ENCODE results near the gene VCAN.

Gene VCAN

GRCh38 chr5:83467371-83468035, 4.0 kb upstream of the VCAN start:
- DNase-seq (ENCODE audit: low read depth in 2 of 2), result no peak

- DNase-seq (ENCODE audit: low read depth in 2 of 2), result no peak
Measured at GRCh38 chr5:83469075-83469474, 2.5 kb upstream of the VCAN start.

GRCh38 chr5:83470526-83471404, 779 bp upstream of the VCAN start:
- no peak for DNase-seq (ENCODE audit: low read depth in 2 of 2)

- no peak for DNase-seq (ENCODE audit: low read depth in 2 of 2)
Measured at GRCh38 chr5:83472213-83472507, 616 bp downstream of the VCAN start.

GRCh38 chr5:83472508-83473345, 1.2 kb downstream of the VCAN start:
- no peak for DNase-seq (ENCODE audit: low read depth in 2 of 2)

- peak; percentile 22 to 39 for DNase-seq (ENCODE audit: low read depth in 2 of 2)
Measured at GRCh38 chr5:83473346-83474160, 2.0 kb downstream of the VCAN start.

- DNase-seq (ENCODE audit: low read depth in 2 of 2), result no peak
Measured at GRCh38 chr5:83474161-83474796, 2.7 kb downstream of the VCAN start.

GRCh38 chr5:83474991-83475390, 3.4 kb downstream of the VCAN start:
- DNase-seq (ENCODE audit: low read depth in 2 of 2), result no peak

GRCh38 chr5:83475391-83475863, 3.9 kb downstream of the VCAN start:
- DNase-seq (ENCODE audit: low read depth in 2 of 2), result no peak

GRCh38 chr5:83475935-83476814, 4.6 kb downstream of the VCAN start:
- DNase-seq (ENCODE audit: low read depth in 2 of 2), result no peak

GRCh38 chr5:83482961-83483360, 11.4 kb downstream of the VCAN start:
- DNase-seq (ENCODE audit: low read depth in 2 of 2), result no peak

GRCh38 chr5:83484294-83484693, 12.8 kb downstream of the VCAN start:
- no peak for DNase-seq (ENCODE audit: low read depth in 2 of 2)

GRCh38 chr5:83485842-83486241, 14.3 kb downstream of the VCAN start:
- DNase-seq (ENCODE audit: low read depth in 2 of 2), result no peak

- no peak for DNase-seq (ENCODE audit: low read depth in 2 of 2)
Measured at GRCh38 chr5:83487155-83487554, 15.6 kb downstream of the VCAN start.

GRCh38 chr5:83488271-83488670, 16.7 kb downstream of the VCAN start:
- no peak for DNase-seq (ENCODE audit: low read depth in 2 of 2)

- no peak for DNase-seq (ENCODE audit: low read depth in 2 of 2)
Measured at GRCh38 chr5:83488821-83489220, 17.3 kb downstream of the VCAN start.

- no peak for DNase-seq (ENCODE audit: low read depth in 2 of 2)
Measured at GRCh38 chr5:83490203-83490602, 18.7 kb downstream of the VCAN start.

GRCh38 chr5:83492331-83492730, 20.8 kb downstream of the VCAN start:
- DNase-seq (ENCODE audit: low read depth in 2 of 2), result no peak

GRCh38 chr5:83493644-83494043, 22.1 kb downstream of the VCAN start:
- DNase-seq (ENCODE audit: low read depth in 2 of 2), result no peak

GRCh38 chr5:83494087-83494620, 22.6 kb downstream of the VCAN start:
- no peak for DNase-seq (ENCODE audit: low read depth in 2 of 2)
